ENCODE measurements around the gene PLK1.

DNA sequence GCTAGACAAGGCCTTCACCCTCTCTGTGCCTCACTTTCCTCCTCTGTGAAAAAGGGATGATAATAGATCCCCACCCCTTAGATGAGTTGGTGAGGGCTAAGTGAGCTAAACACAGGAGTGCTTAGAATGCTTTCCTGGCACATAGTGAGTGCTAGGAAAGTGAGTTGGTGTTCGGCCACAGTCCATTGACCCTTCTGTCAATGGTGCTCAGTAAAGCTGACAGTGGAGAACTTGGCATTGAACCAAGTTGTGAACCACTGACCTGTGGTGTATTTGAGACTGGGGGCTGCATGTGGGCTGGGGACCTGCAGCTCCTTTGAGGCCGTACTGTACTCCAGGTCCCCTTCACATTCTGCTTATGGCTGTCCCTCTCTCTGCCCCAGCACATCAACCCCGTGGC is 4.8 kb downstream of the PLK1 start:
- TF ChIP-seq EZH2phosphoT487 (IDR thresholded peaks at IDR 0.05; ENCODE audit: insufficient read depth, low read depth) (no peak), EZH2 (IDR thresholded peaks at IDR 0.05; ENCODE audit: insufficient read depth, poor library complexity, severe bottlenecking) (no peak)

Data from GM23248 (cell line).